GM03348 (cell line): ENCODE data around the gene OSBP2.
"Not testable (repeated sequence)": the region's sequence is repeated elsewhere in the genome, so short reads cannot be mapped to it uniquely, and the experiment has no call there.

ENCODE experiments used
- DNase-seq: peaks from one replicate; pipeline ENCODE4 v3.0.0; 2012; ENCODE audit warnings: low spot score

The OSBP2 gene

GRCh38 chr22:30763815-30764673 is 69.4 kb downstream of the OSBP2 start:
- peak; percentile 82 for DNase-seq

DNA sequence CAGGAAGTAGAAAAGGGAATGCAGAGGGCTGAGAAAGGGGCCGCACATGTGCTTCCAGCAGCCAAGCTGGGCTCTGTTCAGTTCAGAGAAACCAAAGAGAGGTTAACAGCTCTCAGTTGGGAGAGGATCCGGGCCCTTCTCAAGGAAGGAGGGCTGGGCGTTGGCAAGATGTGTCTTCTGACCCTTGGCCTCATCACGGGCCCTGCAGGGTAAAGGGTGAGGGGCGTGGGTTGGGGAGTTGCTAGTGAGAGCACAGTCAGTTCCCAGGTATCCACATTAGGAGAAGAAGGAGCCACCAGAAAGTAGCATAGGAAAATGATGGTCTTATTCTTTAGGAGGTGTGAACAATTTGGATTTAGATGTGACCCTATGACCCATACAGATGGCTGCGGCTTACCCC is 73.0 kb downstream of the OSBP2 start:
- DNase-seq, result no peak

DNA sequence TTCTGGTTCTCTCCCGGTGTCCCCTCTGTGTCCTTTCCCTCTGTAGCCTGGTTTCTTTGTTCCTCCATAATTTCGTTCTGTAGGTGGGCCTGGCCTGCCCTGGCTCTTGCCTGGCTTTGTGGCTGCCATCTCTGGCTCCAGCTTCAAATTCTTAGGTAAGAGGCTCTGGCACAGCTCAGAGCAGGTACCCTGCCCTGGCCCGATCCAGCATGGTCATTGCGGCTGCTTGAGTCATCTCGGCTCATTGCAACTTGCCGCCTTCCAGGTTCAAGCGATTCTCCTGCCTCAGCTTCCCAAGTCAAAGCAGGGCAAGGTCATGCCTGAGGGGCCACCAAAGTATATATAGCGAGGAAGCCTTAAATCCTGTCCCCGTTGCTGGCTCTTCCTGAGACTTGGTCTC is 76.0 kb downstream of the OSBP2 start:
- DNase-seq, result no peak

- DNase-seq, result no peak
Measured at GRCh38 chr22:30773919-30774318, 79.2 kb downstream of the OSBP2 start.

DNA sequence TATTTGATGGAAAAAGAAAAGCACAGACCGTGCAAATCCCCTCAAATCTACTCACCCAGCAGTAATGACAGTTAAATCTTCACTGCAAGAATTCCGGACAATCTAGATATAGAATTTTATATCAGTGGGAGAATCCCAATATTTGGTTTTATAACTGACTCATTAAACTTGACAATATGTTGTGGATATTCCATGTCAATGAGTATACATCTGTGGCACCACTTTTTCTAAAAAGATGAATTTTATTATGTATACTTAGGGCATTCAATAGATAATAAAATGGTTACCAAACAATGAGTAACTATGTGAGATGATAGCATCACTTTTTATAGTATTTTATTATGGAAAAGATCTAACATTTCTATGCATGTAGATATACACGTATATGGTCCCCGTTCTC is 79.9 kb downstream of the OSBP2 start:
- no peak for DNase-seq

DNA sequence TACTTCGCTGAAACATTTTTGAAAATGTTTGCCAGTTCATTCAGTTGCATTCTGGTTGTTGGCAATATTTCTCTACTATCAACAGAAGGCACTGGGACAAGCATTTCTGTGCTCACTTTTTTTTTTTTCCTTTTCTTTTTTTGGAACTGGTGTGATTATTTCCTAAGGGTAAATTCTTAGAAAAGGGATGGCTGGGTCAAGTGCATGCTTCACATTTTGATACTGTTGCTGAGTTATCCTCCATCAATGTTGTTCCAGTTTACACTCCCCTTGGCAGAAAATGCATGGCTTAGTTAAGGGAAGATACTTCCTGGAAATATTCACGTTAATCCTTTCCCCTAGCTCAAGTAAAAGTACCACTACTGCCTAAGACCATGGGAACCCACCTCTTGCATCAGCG is 81.8 kb downstream of the OSBP2 start:
- no peak for DNase-seq

DNA sequence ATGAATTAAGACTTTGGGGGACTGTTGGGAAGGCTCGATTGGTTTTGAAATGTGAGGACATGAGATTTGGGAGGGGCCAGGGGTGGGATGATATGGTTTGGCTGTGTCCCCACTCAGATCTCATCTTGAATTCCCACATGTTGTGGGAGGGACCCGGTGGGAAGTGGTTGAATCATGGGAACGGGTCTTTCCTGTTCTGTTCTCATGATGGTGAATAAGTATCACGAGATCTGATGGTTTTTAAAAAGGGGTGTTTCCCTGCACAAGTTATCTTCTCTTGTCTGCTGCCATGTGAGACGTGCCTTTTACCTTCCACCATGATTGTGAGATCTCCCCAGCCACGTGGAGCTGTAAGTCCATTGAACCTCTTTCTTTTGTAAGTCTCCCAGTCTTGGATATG is 82.5 kb downstream of the OSBP2 start:
- DNase-seq, result not testable (repeated sequence)

DNA sequence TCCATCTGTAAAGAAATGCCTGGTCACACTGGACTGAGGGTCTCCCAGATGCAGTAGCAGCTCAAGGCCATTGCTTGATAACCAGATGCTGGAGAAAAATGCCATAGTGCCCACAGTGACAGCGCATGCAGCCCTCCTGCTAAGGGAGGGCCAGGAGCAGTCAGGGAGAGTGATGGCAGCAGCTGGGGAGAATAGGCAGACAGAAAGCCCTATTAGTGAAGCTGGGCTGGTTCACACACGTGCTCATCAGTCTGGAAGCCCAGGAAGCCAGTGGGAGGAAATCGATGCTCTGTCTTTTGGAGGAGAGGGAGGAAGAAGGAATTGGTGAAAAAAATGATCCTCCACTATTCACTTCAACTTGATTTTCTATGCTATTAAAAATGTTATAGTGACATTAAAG is 82.9 kb downstream of the OSBP2 start:
- DNase-seq, result no peak

DNA sequence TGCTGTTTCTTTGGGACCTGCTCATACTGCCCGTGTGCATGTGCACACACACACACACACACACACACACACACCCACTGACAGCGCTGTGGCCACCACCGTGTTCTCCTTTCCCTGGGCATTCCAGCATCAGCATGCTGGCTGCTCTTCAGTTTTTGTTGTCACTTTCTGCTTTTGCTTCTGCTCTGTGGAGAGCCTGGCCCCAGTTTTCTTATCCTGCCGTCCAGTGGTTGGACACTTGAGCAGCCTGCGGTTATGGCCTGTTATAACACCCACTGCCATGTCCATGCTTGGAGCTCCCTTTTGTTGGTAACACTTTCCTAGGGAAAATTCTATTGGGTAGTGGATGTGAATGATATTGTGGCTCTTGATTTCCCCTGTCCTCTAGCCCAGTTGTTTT is 83.6 kb downstream of the OSBP2 start:
- no peak for DNase-seq

DNA sequence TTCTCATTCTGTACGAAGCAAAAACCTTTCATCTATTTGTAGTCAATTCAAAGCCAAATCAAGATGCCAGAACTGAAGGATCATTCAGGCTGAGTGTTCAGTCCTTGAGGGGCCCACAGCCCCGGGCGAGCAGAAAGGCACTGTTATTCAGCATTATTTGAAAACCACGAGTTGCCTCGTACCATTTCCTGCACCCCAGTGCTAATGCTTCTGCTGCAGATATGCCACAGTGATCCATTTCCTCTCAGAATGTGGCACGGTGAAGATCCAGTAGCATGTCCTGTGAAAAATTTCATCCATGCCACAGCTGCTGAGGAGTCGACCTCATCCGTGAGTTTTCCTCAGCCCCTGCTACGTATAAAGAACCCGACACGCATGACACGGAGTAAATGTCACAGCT is 85.4 kb downstream of the OSBP2 start:
- DNase-seq, result no peak

DNA sequence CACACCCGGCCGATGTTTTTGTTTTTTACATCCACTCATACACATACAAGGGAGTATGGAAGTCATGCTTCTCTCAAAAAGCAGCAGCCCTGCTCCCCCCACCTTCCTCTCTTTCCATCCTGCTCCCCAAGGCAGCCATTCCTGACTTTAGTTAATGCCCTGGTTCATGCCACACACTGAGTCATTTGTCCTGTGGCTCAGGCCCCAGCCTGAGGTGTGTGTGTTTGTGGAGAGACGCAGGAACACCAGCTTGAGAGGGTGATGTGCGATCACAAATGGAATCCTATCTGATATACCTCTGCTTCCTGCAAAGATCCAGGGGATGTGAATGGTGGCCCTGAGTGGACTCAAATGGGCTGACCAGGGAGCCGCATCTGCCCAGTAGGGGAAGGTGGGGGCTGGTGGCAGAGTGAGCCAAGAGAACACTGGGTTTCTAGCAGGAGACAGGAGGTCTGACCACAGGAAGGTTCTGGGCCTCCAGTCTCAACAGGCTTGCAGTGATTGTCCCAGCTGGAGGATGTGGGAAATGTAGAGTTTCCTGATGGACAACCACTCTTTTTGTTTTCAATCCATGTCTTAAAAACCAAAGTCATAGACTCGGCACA is 86.7 kb downstream of the OSBP2 start:
- no peak for DNase-seq

GRCh38 chr22:30782613-30783012 is 87.9 kb downstream of the OSBP2 start:
- DNase-seq, result no peak

DNA sequence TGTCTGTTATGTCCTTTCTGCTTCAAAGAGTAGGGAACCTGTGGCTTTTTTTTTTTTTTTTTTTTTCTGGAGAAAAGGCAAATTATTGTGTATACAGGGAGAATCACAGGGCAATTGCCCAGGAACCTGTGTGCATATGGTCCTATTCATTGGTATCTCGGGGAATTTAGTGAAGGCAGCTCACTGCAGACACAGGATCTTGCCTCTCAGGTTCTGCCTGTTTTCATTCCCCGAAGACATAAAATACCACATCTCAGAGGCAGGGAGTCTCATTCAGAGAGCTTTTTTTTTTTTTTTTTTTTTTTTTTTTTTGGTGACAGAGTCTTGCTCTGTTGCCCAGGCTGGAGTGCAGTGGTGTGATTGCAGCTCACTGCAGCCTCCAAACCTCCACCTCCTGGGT is 88.3 kb downstream of the OSBP2 start:
- DNase-seq, result no peak

- DNase-seq, result no peak
Measured at GRCh38 chr22:30785527-30785926, 90.9 kb downstream of the OSBP2 start.

- DNase-seq, result no peak
Measured at GRCh38 chr22:30790366-30790765, 95.7 kb downstream of the OSBP2 start.

DNA sequence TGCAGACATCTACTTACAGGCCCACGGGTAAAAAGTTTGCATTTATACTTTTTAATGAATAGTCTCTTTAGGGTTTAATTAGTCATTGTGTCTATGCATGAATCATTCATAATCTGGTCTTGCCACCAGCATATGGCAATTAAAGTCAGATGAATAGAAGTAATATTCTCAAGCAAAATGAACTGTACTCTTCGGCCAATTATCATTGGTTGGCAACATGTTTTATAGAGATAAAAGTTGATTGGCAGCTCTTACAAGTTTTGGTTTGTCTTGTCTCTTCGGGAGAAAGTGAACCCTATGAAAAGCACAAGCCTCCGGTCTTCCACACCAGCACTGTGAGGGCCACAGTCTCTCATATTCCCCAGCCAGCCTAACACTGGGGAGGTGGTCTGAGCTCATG is 97.8 kb downstream of the OSBP2 start:
- no peak for DNase-seq

GRCh38 chr22:30795118-30795517 is 100.4 kb downstream of the OSBP2 start:
- DNase-seq, result no peak

GRCh38 chr22:30801695-30802094 is 107.0 kb downstream of the OSBP2 start:
- no peak for DNase-seq

GRCh38 chr22:30802202-30803166 is 107.8 kb downstream of the OSBP2 start:
- DNase-seq, result peak; percentile 97

DNA sequence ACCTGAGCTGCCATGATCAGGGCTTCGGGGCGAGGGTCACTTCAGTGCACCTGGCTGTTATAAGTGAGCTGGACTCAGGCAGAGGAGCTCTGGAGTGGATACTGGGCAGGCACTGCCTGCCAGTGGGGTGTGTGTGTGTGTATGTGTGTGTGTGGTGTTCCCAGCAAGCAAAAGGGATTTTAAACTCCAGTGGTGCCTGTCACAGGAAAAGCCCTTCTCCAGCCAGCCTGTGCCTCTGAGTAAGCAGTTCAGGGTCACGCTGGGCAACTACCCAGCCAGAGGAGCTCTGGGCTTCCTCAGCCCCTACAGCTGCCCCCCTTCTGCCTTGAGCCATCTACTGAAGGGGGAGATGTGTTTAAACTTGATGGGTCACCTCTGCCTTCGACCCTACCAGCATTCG is 109.0 kb downstream of the OSBP2 start:
- DNase-seq, result no peak

DNA sequence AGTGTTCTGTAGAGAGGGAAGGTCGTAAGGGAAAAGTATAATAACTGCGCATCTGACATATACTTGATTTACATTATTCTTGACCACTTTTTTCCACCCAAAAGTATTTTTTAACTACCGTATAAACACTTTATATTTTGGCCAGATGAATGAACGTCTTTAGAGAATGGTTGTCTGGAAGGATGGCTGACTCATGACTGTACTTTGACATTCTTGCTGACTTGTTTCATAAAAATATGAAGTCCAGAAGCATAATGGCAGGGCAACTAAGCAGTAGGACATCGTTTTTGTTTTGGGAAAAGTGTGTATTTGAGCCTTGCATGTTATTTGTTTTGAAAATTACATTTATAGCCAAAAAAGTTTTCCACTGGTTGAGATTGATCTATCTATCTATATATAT is 110.0 kb downstream of the OSBP2 start:
- DNase-seq, result no peak

DNA sequence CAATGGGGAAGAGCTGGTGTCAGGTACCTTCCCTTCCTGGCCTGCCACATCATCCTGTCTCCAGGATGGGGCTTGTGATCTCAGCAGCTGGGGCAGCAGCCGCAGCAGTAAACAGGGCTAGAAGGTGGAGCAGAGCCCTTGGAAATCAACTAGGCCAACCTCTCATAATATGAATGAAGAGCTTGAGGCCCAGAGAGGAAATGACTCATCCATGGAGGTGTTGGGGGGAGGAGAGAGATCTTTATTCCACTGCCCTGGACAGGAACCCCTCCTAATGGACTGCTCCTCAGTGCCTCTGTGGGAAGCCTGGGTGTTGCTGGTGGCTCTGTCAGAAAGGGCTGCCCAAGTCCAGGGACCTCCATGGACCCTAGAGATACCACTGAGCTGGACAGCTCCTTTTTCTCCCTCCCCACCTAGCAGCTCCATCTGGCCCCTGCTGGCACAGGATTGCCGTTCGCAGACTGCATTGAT is 111.8 kb downstream of the OSBP2 start:
- peak; percentile 33 for DNase-seq

DNA sequence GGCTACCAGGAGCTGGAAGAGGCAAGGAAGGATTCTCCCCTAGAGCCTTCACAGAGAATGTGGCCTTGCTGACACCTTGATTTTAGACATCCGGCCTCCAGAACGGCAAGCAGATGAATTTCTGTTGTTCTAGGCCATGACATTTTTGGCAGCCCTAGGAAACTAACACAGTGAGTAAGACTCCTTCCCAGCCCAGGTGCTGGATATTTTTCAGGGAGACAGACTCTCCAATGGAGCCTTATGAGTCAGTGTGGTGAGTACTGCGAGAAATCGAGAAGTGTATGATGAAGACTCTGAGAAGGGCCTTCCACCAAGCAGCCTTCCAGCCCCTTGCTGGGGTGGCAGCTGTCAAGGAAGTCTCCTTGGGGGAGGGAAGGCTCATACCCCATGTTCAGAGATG is 114.4 kb downstream of the OSBP2 start:
- DNase-seq, result no peak
